ENCODE measurements around the gene RPUSD3.
"Not testable (repeated sequence)": the region's sequence is repeated elsewhere in the genome, so short reads cannot be mapped to it uniquely, and the experiment has no call there.

RPUSD3 gene

DNA sequence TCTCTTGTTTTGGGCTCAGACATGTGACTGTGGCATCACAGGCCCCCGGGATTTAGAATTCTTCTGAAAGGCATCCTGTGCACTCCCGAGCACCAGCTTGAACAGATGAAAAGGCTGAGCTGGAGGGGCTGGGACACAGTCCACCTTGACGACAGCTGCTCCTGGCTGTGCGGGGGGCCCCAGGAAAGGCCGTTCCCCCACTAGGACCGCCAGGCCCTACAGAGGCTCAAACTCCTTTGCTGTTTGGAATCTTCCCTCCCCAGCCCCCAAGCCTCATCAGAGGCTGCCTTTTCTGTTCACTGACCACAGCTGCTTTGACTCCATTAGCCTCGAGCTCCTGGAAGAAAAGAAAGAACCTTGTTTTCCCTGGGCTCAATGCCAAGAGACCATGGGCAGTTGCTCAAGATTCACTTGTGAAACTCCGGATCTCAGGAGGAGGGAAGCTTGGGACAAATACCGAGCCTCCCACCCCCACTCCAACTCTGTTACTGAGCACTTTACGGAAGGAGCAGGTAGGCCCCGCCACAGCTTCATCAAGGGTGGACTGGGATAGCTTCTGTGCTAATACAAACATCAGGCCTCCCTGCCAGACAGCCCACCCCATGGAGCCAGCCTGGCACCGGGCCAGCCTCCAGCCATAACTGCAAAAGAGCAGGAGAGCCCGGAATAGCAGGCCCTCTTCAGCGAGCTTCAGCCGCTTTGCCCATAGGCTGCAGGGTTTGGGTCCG, 20.6 kb upstream of the RPUSD3 start:
- DNase-seq = peak; percentile 62

DNA sequence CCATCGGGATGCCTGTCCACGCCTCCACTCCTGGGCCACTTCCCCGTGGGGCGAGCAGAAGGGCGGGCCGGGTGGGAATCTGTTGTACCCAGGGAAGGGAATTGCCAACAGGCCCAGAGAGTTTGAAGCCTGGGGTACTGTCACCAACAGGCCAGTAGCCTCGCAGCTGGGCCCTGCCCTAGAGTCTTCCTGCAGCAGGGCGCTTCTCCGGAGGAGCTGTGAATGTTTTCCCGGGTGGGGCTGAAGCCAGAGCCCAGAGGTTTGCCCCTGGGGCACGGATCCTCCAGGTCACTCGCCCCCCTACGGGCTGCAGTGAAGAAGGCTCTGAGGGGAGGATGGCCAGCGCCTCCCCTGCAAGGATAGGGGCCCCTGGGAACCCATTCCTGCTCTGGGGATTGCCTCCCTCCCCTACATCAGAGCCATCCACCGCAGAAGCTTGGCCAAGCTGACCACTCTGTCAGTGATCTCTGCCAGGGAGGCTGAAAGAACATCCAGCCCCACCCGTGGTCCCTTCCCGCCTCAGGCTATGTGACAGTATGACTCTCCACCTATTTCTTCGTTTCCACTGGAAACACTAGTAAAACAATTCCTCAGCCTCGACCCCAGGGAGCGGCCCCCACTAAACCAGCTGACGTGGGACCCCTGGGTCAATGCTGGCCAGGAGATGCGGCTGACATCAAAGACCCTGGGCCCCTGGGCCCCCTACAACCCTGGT, 19.4 kb upstream of the RPUSD3 start:
- DNase-seq = no peak

DNA sequence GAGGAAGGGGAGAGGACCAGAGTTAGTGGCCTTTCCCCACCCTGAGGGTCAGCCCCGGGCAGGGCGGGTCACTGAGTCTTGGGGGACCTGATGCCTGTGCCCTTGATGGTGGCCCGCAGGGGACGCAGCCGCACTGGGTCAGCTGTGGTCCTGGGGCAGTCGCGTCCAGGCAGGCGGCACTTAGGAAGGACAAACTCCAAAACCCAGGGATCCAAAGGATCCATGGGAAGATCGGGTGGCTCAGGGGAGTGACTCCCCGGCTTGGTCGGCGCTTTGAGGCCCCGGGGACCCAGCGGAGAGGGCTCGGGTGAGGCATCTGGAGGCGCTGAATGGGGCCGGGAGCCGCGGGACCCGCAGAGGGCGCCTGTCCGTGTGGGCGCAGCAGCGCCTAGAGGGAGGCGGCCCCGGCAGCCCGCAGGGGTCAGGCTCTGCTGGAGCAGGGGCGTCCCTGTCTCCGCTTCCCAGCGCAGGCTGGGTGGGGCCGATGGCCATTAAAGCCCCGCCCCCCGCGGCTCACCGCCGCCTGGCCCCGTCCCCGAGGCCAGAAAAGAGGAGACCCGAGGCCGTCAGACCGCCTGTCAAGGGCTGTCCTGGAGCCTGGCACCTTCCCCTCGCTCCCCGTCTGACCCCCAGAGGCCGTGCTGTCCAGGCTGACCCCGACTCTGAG, 18.7 kb upstream of the RPUSD3 start:
- peak; percentile 66 for DNase-seq

DNA sequence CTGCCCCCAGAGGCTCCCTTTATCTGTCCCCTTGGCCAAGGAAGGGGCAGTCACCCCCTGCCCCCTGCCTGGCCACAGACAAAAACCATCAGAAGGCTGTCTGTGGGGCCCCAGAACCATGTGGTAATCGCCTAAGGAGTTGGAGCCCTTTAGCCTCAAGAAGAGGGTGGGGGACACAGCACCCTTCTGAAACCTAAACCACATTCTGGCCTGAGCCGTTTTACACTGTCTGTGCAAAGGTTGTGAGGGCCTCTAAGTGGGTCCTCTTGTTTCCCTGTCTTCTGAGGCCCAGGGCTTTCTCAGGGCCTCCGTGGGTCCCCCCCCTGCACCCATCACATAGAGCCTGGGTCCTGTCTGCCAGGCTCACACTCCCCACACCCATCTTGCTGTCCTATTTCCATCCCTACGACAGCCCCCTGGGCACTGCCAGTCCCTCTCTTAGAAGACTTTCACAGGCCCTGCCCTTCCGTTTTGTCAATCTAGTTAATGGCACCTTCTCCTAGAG, 17.9 kb upstream of the RPUSD3 start:
- DNase-seq = no peak

DNA sequence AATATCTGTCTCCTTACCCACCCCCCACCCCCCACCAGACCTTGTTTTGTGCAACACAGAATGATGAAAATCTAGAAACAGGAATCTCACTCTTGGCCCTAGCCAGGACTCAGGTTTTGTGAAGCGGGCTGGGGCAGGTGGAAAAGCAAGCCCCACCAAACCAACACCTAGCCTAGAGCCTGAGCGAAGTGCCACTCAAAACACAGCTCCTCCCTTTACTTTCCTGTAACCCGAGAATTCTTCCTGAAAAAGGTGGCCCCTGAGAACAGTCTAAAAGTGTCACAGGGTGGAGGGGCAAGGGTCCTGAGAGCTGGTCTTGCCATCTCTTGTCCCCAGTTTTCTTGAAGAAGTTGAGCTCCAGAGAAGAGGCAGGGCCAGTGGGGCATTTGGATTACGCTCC, 17.4 kb upstream of the RPUSD3 start:
- DNase-seq = no peak

DNA sequence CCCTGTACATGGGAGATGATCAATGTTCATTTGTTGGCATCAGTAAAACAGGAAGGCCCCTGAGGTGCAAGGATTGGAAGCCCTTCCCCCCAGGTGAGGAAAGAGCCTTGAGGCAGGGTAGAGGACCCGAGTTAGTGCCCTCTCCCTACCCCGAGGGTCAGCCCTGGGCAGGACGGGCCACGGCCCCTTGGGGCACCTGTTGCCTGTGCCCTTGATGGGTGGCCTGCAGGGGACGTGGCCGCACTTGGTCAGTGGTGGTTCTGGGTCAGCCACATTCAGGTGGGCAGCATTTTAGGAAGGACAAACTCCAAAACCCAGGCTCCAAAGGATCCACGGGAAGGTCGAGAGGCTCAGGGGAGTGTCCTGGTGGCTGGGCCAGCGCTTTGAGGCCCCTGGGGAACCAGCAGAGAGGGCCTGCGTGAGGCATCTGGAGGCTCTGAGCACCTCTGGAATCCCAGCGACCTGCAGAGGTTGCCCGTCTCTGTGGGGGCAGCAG, 15.8 kb upstream of the RPUSD3 start:
- no peak for DNase-seq

DNA sequence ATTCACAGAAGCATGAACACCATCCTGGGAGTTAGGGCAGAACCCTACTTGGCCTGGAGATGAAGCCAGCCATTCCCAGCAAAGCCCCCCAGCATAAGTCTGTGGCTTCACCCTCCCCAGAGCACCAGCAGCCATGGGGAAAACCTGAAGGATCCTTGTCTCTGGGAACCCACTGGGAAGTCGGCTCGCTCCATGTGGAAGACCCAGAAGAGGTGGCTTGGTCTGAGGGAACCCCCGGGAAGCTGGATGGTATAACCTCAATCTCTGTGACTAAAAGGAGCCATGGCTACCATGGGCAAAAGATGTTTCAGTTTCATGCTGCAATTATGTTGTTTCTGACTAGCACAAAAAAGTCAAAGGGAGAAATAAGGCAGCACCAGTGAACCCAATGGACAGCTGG, 11.8 kb upstream of the RPUSD3 start:
- no peak for DNase-seq

DNA sequence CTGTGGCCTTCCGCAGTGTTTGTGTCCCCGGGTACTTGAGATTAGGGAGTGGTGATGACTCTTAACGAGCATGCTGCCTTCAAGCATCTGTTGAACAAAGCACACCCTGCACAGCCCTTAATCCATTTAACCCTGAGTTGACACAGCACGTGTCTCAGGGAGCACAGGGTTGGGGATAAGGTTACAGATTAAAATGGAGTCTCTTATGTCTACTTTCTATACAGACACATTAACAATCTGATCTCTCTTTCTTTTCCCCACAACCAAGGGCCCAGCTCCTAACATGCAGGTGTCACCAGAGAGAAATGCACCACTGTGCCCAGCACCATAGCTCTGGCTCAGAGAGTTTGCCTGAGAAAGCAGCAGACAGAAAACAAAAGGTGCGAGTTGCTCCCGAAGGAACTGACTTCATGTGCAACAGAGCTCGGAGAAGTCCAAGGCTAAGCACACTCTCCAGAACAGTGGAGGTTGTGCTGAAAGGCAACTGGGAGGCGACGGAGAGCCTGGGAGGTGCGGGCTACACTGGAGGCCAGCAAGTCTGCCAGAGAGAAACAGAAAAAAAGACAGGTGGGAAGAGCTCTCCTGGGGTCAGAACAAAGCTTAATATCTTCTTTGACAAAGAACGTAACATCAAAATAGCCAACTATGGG, 10.6 kb upstream of the RPUSD3 start:
- not testable (repeated sequence) for DNase-seq

DNA sequence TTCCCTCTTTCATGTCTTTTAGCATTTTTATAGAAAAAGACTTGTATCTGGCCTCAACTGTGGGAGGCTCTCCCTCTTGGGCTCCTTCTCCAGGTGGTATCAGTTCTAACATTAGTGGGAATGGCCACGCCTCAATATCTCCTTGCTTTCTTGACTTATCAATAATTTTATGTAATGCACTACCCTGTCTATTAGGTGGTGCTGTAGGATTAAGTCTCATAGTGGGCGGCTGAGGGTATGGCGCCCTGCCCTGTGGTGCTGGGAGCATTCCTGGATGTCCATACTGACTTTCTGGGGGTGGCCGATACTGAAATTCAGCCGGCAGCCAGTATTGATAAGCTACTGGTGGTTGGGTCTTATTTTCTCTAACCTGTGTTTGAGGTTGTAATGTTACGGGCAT, 8.7 kb upstream of the RPUSD3 start:
- DNase-seq = no peak

DNA sequence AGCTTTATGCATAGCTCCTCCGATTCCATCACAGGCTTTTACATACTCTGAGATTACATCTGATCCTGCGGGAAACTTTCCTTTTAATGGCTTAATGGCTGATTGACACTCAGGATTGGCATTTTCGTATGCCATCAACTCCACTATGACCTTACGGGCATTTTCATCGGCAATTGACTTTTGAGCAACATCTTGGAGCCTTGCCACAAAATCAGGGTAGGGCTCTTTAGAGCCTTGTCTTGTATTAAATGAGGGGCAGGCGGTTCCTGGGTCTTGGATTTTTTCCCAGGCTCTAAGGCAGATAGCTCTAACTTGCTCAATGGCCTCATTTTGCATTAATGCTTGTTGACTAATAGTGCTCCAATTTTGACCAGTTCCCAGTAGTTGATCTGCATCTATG, 8.1 kb upstream of the RPUSD3 start:
- not testable (repeated sequence) for DNase-seq

DNA sequence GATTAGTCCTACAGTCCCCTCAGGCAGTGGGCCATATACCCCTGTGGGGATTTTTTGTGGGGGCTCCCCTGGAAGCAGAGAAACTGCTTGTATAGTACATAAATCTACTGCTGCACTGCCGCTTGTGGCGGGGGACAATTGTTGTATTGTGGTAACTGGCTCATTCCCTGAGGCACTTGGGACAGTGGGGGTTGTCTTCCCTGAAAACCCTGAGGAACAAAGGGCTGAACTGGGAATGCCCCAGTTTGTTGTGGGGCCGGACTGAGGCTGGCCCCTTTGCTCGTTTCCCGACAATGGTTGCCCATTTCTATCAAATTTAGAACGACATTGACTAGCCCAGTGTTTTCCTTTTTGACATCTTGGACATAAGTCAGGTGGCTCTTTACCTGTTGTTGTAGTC, 7.6 kb upstream of the RPUSD3 start:
- DNase-seq = not testable (repeated sequence)

DNA sequence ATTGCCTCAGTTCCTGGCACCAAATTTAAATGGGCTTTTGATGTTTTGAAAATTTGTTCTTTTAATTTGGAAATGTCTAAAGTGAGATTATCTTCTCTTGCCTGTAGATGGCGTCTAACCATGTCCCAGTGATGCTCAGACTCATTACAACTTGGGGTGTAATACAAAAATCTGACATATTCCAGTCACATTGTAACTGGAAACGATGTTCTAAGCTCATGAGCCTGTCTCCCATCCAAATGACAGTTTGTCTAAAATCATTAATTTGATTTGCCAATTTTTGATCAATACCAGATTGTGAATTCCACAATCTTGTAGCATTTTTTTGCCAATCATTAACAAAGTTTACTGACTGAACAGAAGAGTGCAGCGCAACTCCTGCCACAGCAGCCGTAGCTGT, 5.1 kb upstream of the RPUSD3 start:
- DNase-seq = peak; percentile 32

DNA sequence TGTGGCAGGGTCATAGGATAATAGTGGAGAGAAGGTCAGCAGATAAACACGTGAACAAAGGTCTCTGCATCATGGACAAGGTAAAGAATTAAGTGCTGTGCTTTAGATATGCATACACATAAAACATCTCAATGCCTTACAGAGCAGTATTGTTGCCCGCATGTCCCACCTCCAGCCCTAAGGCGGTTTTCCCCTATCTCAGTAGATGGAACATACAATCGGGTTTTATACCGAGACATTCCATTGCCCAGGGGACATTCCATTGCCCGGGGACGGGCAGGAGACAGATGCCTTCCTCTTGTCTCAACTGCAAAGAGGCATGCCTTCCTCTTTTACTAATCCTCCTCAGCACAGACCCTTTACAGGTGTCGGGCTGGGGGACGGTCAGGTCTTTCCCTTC, 4.1 kb upstream of the RPUSD3 start:
- not testable (repeated sequence) for DNase-seq

DNA sequence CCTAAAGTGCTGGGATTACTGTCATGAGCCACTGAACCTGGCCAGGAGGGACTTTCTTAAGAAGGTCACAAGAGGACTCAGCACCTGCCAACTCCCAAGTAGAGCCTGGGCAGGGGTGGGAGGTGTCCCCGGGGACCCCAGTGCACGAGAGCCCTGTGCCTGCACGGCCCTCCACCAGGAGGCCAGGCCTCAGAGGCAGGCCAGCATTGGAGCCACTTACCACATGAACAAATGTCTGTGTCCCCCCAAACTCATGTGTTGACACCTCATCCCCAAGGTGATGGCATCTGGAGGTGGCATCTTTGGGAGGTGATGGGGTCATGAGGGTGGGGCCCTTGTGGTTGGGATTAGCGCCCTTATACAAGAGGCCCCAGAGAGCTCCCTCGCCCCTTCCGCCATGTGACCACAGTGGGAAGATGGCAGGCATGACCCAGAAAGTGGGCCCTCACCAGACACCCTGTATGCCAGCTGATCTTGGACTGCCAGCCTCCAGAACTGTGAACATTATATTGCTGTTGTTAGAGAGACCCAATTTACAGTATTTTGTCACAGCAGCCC, 3.2 kb upstream of the RPUSD3 start:
- DNase-seq = no peak

DNA sequence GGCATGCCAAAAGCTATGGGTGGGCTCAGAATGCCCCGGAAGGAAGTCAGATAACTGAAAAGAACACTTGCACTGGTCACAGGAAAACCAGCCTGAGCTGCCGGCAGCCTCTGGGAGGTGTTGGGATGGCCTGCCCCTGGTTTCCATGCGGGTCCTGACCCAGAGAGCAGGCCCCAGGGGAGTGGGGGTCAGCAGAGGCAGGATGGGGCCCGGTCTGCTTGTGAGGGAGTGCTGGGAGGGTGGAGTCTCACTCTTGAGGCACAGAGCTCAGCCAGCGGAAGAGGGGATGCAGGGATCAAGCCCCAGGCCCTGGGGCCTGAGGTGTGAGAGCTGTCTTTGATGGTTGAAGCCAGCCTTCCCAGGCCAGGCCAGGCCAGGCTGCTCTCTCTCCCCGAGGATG, 2.4 kb upstream of the RPUSD3 start:
- no peak for DNase-seq

DNA sequence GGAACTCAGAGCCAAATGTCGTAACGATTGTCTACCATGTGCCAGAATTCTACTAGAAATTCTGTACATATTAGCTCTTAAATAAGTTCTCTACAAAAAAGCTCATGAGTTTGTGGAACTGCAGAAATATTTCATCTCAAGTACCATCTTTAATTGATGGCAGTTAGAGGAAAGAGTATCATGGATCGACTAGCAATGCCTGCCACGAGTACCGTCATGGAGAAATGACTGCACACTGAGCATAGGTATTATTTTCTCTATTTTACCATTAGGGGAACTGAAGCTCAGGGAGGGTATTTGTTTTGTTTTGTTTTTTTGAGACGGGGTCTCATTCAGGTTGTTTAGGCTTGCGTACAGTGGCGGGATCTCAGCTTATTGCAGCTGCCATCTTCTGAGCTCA, 2.8 kb downstream of the RPUSD3 start:
- no peak for DNase-seq

DNA sequence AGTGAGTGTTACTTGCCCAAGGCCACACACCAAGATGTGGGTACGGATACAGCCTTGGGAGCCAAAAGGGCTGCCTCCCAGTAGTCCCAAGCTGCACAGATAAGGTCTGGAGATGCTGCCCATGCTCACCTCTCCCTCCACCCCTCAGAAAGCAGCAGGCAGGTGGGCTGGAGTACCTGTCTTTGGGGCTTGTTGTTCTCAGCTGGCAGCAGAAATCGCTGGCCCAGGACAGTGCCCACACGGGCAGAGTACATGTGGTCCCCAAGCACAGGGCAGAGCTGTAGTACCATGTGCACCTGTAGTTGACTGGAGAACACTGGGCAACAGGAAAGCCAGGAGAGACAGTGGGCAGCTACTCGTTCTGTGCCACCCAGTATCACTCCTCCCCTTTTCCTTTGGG, 5.0 kb downstream of the RPUSD3 start:
- DNase-seq = no peak

DNA sequence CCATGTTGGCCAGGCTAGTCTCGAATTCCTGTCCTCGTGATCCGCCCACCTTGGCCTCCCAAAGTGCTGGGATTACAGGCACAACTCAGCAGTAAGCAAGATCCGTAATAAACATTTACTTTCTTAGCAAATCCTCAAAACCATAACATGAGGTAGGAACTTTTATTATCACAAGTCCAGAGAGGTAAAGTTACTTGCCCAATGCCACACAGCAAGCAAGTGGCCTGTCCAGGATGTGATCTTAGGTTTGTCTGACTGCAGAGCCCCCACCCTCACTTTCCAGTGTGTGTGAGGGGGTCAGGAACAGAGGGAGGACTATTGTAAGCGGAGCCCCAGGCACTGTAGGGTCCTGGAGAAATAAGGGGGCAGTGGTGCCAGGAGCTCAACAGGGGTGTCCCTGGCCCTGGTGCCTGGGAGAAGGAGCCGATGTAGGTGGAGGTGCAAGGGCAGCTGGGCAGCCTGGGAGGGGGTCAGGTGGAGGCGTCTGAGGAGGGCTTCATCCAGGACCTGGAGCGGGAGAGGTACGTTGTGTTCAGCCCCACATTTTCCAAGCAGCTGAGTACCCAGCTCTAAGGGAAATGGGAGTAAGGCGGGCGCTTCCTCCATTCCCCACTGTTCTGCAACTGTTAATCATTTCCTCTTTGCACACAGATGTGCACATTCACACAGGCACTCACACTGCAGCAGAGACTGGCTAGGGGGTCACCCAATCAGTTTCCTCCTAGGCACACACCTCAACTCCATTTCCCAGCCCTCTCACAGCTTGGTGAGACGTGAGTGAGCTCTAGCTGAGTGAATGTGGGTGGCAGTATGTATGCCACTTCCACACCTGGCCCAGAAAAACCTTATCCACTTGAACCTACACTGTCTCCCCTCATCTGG, 5.9 kb downstream of the RPUSD3 start:
- no peak for DNase-seq

DNA sequence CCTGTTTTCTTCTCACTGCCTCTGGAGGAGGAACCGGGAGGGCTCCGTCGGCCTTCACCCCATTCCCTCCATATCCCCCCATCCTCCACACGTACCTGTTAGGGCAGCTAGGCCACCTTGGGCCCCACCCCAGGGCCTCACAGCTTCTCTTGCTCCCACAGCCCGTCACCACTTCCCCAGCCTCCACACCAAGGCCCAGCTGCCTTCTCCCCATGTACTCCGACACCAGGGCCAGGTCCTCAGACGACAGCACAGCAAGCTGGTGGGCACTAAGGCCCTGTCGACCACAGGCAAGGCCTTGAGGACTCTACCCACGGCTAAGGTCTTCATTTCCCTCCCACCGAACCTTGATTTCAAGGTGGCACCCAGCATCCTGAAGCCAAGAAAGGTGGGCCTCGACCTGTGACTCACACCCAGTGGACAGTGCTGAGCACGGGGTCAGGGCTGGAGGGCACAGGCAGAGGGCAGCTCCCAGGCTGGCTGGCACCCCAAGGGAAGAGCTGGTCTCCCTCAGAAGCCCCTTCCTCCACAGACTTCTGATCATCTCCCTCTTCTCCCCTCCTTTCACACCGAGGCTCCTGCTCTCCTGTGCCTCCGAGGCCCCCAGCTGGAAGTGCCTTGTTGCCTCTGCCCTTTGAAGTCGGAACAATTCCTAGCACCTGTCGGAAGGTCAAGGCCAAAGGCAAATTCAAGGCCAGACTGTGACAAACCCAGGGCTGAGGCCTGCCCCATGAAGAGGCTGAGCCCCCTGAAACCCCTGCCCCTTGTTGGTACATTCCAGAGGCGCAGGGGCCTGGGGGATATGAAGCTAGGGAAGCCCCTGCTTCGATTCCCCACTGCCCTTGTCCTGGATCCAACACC, 9.1 kb downstream of the RPUSD3 start:
- DNase-seq = no peak

DNA sequence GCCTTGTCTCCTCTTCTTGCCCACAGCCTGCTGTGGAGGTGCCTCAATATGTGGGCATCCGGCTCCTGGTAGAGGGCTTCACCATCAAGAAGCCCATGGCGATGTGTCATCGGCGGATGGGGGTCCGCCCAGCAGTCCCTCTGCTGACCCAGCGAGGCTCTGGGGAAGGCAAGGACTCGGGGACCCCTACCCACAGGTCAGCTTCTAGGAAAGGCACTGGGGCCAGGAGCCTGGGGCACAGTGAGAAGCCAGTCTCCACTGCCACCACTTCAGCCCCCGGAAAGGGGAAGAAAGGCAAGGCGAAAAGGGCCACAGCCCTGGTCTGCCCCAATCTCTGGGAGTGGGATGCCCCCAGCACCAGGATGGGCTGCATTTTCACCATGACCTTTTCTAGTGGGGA, 10.7 kb downstream of the RPUSD3 start:
- DNase-seq = no peak

DNA sequence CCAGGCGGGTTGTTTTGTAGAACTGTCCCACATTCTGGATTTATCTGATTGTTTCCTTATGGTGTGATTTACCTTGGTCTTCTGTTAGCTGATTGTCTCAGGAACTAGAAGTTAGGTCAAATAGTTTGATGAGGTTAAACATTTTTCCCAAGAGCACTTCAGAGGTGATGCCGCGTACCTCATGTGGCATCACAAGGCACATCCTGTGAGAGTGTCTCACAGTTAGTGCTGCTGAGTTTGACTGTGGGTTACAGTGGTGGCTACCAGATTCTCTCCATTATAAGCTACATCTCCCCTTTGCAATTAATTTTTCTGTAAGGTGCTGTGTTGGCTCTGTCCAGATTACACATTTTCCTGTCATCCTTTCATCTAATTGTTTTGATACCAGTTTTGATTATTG, 12.6 kb downstream of the RPUSD3 start:
- no peak for DNase-seq

Measured in EL (cell line).